Measurements from ENCODE around the gene SLC25A11.

SLC25A11 gene

GRCh38 chr17:4939796-4940554 lies at the start of gene SLC25A11, which contains the start of gene RNF167:
SLC25A11 (minus strand) TSS chr17:4940046; CDS start chr17:4939910, 136 bp downstream.
RNF167 (plus strand) TSS chr17:4940268; CDS start chr17:4940910, 642 bp downstream.
- DNase-seq = peak; percentile 97

GRCh38 chr17:4987767-4988567 lies 48.1 kb upstream of the SLC25A11 start:
- no peak for DNase-seq

GRCh38 chr17:4986951-4987766 lies 47.3 kb upstream of the SLC25A11 start, which contains the start of gene CAMTA2:
CAMTA2 (minus strand) TSS chr17:4987675; CDS start chr17:4986222, 1,453 bp downstream.
- DNase-seq = peak; percentile 89

GRCh38 chr17:4986403-4986802 lies 46.6 kb upstream of the SLC25A11 start:
- DNase-seq = no peak

- no peak for DNase-seq
Observed at GRCh38 chr17:4982305-4982704, 42.5 kb upstream of the SLC25A11 start.

- peak; percentile 9 for DNase-seq
Observed at GRCh38 chr17:4980644-4981216, 40.9 kb upstream of the SLC25A11 start.

- no peak for DNase-seq
Observed at GRCh38 chr17:4978726-4979125, 38.9 kb upstream of the SLC25A11 start.

GRCh38 chr17:4974115-4974670 lies 34.3 kb upstream of the SLC25A11 start:
- DNase-seq = no peak

GRCh38 chr17:4973256-4974114 lies 33.6 kb upstream of the SLC25A11 start:
- DNase-seq = no peak

GRCh38 chr17:4972752-4973151 lies 32.9 kb upstream of the SLC25A11 start:
- no peak for DNase-seq

- DNase-seq = no peak
Observed at GRCh38 chr17:4972322-4972721, 32.5 kb upstream of the SLC25A11 start.

GRCh38 chr17:4971826-4972225 lies 32.0 kb upstream of the SLC25A11 start:
- no peak for DNase-seq

- DNase-seq = no peak
Observed at GRCh38 chr17:4970273-4970672, 30.4 kb upstream of the SLC25A11 start.

- peak; percentile 52 for DNase-seq
Observed at GRCh38 chr17:4969551-4970173, 29.8 kb upstream of the SLC25A11 start.

GRCh38 chr17:4969047-4969550 lies 29.3 kb upstream of the SLC25A11 start:
- DNase-seq = peak; percentile 60

GRCh38 chr17:4968486-4969046 lies 28.7 kb upstream of the SLC25A11 start:
- peak; percentile 42 for DNase-seq

GRCh38 chr17:4967539-4968485 lies 28.0 kb upstream of the SLC25A11 start, which contains the start of gene SPAG7:
SPAG7 (minus strand) TSS chr17:4967817; CDS start chr17:4967804, 13 bp downstream.
- peak; percentile 93 for DNase-seq

- DNase-seq = peak; percentile 93
Observed at GRCh38 chr17:4966844-4967538, 27.1 kb upstream of the SLC25A11 start.

Data from activated naive CD4-positive, alpha-beta T cell treated with Interleukin-2 at 50 U/mL for 16 hours (primary cell).